Endothelial cell of umbilical vein (primary cell): Measurements from ENCODE around the gene CIB2.

Experiments
- CTCF ChIP-seq, 2 donors: IDR thresholded peaks; 1 replicate in 1 of 2; 2 replicates in 1 of 2; pipeline ENCODE4 v1.5.1; 2011; ENCODE audit warnings: low read length in 2 of 2, mild to moderate bottlenecking in 2 of 2, moderate library complexity in 2 of 2, control low read depth in 1 of 2, inconsistent platforms in 1 of 2, low read depth in 1 of 2; ENCODE audit not compliant: insufficient read depth in 1 of 2; ENCODE audit errors: extremely low read depth in 1 of 2
- FOS ChIP-seq: IDR thresholded peaks from 2 replicates; pipeline ENCODE4 v1.6.1; 2011; ENCODE audit warnings: mild to moderate bottlenecking, low read length, moderate library complexity, borderline replicate concordance; ENCODE audit not compliant: insufficient read depth
- POLR2A ChIP-seq: IDR thresholded peaks from 2 replicates; pipeline ENCODE4 v1.6.1; 2012; ENCODE audit warnings: low read depth, mild to moderate bottlenecking, control low read depth, low read length
- POLR2AphosphoS5 ChIP-seq: IDR thresholded peaks from 2 replicates; pipeline ENCODE4 v1.6.1; 2012; ENCODE audit warnings: low read depth, mild to moderate bottlenecking, control low read depth, low read length, moderate library complexity; ENCODE audit not compliant: insufficient read depth
- TF ChIP-seq, protein P1 (sequence below): IDR thresholded peaks from 2 replicates; pipeline ENCODE4 v1.6.1; 2011; ENCODE audit not compliant: insufficient read depth, insufficient read length

GRCh38 chr15:78167227-78167888 lies 36.1 kb upstream of the CIB2 start:
- TF ChIP-seq, protein P1, sequence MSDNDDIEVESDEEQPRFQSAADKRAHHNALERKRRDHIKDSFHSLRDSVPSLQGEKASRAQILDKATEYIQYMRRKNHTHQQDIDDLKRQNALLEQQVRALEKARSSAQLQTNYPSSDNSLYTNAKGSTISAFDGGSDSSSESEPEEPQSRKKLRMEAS = no peak
- TF ChIP-seq CTCF (IDR thresholded peaks at IDR 0.05; ENCODE audit: extremely low read depth in 1 of 2, insufficient read depth in 1 of 2, low read depth in 1 of 2, low read length in 2 of 2) (no peak), POLR2AphosphoS5 (no peak), FOS (no peak), POLR2A (no peak)
